Renal pelvis (tissue), 4 donors: ENCODE measurements around the gene IRF2. TPM values are rescaled to one million over a fixed set of nuclear protein-coding genes. Genes with fewer than 3 reads are reported as not detected.

ENCODE experiments used
- DNase-seq: peaks from one replicate; pipeline ENCODE4 v3.0.0-alpha.2; 2013
- polyA plus RNA-seq, 3 donors: library from polyadenylated mRNA; unstranded; fragments of 120-200 nt; gene quantifications; one replicate each; pipeline ENCODE4 v1.2.1, GENCODE V29; 2013; ENCODE audit not compliant: insufficient read length in 3 of 3

Gene IRF2
- polyA plus RNA-seq, 3 donors = 31.3 to 33.5 (median 33.1) TPM

DNA sequence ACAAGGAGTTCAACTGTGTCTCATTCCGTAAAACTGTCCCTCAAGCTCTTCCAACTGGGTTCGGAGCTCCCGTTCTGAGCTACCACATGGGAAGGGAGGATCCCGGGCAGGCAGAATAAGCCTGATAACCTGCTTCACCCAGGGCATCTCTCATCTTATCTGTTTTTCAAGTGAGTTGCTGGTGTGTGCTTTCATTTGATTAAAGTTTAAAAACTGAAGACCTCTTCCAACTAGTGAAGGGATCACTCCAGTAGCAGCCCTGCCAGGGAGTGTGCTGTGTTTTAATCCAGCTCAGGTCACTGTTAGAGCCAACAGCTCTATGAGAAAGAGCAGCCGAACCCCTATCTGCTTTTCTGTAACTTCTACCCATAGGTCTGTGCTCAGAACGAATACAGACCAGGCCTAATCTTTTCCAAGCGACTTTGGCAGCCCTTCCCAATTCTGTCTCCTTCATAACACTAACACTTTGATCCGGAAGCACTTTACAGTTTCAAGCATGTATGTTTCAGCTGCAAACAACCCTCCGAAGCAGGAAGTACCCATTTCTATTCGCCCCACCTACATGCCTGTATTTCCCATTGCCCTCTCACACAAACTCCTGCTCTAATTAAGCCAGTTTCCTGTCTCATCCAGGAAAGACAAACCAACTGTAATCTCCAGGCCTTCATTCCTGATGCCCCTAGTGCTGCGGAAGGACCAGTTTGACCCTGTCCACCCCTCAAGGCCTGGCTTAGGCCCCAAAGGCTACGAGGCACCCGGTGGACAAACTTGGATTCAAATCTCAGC is 60.9 kb downstream of the IRF2 start:
- DNase-seq = no peak

DNA sequence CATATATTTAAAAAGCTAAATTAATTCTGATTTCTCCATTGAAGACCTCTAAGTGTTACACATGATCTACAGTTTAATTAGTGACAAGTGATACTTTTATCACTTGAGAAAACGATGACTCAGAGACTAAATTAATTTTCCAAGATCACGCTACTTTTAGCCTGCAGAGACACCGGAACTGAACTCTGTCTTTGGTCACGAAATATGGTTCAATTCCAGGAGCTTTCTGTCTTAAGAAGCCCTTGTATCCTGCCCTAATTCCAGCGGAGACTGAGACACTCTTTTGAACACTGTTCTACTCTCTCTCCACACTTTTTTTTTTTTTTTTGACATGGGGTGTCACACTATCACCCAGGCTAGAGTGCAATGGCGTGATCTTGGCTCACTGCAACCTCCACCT is 63.6 kb downstream of the IRF2 start:
- DNase-seq = no peak

DNA sequence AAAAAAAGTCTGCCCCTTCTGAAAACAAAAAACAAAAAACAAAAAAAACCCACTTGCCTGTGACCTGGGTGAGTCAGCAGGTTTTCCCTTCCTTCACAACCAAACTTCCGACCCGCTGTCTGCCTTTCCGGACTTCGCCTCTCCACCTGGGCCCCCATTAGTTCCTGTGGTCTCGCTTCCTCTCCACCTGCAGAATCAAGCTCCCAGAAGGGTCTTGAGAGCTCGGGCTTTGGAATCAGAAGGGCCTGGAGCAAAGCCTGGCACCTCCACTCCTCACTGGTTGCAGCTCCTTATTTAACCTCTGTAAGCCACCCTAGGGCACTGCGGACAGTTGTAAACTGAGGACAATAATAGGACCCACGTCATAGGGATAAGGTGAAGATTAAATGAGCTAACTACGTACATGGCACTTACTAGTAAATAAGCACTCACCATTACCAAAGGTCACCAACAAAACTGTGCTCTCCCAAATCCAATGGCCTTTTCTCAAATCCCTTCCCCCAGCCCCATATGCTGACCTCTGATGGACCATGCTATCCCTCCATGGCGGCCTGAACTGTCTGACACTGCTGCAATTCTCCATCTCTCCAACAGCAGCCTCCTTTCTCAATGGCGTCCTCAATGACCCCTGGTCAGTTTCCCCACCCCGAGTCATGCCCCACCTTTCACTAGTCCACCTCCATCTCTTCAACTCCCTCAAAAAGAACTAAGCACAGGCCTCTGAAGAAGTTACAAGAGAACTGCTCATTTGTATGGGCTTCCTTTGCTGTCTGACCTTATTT is 64.2 kb downstream of the IRF2 start:
- no peak for DNase-seq

DNA sequence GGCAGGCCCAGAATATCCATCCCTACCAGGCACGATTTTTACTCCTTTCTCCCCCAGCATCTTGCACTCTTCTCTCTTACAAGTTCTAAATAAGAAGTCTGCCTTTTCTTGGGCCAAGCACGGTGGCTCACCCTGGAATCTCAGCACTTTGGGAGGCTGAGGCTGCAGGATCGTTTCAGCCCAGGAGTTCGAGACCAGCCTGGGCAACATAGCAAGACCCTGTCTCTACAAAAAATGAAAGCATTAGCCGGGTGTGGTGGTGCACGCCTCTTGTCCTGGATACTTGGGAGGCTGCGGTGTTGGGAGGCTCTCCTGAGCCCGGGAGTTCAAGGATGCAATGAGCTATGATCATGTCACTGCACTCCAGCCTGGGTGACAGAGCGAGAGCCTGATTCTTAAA is 64.8 kb downstream of the IRF2 start:
- no peak for DNase-seq

DNA sequence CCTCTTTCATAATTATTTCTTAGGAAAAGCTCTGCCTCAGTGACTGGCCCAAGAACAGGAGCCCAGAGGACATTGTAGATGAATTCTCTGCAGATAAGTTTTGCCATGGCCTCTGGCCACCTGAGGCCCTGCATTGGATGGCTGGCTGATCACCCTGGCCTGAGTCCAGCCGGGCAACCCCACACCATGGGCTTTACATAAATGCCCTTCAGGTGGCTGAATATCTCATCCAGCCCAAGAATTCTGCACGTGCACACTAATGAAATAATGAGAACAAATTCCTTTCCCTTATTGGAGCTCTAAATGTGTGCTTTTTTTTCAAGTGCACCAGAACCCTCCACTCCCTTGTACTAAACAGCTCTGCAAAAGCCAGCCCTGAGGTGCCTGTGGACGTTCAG is 65.7 kb downstream of the IRF2 start:
- no peak for DNase-seq

DNA sequence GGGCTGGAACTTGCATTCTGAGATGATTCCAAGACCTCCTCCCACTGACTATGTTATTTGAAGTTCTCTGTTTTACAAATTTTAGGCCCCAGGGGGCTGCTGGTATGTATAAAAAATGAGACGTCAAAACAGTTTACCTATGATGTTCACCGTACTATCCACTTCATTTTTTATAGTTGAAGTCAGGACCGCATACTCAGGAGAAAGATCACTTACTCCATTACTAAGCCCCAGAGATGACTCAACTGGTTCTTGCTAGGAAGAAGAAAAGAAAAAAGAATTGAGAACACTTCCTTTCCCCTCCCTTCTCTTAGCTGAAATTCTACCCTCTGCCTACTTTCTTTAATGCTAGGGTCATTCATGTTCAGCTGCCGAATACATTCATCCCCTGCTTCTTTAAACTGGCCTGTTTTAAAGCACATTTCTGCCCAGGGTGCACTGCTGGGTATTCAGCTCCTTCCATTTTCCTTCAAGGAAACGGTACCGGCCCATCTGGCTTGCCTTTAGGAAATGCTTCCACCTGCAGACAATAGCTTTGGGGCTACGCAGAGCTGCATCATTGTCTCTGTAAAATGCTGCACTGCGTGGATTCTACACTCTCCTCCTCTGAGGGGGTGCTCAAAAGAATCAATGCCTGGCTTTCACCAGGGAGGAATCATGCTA is 66.2 kb downstream of the IRF2 start:
- DNase-seq = no peak

DNA sequence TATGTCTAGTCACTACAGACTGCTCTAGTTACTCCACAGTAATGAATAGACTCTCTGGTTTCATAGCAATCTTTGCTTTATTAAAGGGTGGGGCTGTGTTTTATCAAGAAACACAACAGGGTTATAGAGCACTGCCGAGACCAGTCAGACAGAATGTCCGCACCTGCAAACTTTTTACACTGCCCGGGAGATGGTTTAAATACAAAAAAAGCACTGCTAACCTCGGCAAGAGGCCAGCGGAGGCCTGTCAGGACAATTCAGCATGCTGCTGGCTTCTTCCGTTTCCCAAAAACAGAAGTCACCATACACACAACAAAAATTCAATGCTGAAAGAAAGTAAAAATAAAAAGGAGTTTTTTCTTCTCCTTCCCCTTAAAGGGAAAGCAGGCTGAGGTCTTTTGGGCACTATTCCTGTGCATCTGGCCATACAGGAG is 67.4 kb downstream of the IRF2 start:
- no peak for DNase-seq

DNA sequence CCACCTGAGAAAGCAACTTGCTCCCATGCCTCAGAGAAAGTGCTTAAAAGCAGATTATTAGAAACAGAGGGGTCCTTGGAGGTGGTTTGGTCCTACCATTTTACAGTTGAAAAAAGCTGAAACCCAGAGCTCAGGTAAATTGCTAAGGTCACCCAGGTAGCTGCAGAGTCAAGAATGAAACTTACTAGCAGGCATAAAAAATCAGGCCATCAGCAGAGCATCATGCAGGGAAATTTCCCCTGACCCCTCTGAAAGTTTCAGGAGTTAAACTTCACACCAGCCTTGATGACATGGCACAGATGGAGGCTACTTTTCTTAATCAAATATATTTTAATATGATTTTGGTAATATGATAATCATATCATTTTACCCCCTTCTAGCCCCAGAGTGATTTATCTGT is 70.3 kb downstream of the IRF2 start:
- DNase-seq = no peak

DNA sequence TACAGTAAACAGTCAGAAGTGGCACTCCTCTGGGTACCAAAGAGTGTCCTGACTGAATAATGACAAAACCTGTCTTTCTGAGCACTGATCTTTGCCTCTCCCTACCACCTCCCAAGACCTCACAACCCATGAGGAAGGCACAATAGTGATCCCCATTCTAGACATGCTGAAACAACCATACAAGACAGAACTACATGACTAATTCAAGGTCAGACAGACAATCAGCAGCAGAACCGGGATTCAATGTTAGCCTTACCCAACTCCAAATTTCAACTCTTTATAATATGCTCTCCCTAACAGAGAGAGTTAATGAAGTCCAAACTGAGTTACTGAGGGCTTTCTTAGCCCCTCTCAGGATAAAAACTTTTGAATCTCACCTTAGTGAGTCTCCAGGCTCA is 71.0 kb downstream of the IRF2 start:
- DNase-seq = no peak

DNA sequence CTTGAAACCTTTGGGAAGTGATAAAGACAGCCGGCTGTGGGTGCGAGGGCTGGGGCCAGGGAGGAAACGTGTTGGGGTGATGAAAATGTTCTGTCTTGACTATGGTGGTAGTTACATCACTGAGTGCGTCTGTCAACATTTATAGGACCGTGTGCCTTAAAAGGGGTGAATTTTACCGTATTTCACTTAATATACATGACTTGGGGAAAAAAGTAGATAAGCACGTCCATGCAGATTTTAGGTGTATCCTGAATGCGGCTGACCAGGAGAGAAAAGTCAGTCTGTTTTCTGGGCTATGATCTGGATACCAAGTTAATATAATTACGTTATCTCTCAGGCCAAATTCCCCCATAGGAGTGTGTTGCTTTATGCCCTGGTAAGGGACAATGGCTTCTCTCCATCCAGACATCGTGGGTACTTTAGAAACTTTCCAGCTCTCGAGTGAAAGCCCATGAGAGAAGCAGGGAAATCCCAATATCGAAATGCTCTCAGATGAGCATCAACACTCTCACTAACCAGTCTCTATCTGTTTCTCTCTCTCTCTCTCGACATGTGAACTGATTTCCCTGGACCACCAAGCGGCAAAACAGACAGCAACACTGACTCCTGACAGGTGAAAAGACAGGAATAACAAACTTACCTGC is 71.5 kb downstream of the IRF2 start:
- no peak for DNase-seq

DNA sequence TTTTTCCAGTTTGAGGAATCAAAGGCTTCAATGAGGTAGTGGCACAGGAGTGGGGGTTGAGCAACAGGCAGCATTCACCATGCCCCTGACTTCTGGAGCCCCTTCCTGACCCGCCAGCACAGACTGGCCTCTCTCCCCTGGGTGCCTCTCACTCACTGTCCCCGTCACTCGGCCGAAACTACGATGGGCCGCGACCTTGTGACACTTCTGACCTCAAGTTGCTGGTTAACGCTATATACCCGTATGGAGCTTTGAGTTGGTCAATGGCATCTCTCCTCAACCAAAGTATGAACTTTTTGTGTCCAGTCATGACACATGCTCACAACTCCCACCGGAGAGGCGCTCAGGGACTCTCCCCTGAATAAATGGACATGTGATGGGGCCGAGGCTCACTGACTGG is 72.1 kb downstream of the IRF2 start:
- DNase-seq = no peak

DNA sequence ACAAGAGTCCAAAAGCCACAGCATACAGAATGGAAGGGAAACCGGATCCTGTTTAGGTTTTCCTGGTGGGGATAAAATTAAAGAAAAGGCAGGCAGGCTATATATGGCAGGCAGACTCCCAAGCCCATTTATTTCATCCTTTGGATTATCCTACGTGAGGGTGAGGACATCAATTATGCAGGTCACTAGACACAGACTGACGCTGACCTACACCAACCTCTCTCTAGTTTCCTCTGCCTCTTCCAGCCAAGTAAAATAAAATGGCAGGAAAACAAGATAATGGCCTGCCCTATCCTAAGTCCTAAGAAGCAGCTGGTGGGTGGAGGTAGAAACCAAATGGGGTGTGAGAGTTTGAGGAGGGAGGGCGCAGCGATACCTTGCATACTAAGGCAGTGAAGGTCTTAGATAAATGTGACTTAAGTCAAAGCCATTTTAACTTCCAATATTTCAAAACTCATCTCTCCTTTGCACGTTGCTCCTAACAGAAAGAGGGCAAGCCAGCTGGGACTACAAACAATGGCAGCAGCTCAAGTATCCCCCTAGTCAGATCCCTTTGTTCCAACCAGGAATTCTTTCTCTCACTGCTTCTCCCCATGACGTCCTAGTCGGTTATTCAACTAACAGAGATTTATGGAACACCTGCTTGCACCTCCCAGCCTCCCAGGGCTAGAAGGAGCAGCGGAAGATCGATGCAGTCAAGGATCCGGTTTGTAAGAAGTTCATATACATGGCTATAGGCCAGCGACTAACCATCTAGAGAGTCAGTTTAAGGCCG is 72.8 kb downstream of the IRF2 start:
- DNase-seq = no peak

DNA sequence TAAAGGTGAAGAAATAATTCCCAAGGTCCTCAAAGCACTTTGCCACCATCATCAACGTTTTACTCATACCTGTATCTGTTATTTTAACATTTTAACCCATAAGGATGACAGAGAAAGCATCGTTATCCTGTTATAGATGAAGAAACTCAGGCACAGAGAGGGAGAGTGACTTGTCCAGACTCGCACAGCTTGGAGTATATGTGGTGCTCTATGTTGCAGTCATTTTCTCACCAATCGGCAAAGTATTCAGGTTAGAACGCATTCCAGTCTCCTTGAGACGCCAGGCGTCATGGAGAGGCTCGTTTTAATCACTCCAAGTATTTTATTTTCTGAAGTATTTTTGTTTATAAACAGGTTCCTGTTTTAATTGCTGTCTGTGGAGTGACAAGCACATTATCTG is 73.5 kb downstream of the IRF2 start:
- no peak for DNase-seq

DNA sequence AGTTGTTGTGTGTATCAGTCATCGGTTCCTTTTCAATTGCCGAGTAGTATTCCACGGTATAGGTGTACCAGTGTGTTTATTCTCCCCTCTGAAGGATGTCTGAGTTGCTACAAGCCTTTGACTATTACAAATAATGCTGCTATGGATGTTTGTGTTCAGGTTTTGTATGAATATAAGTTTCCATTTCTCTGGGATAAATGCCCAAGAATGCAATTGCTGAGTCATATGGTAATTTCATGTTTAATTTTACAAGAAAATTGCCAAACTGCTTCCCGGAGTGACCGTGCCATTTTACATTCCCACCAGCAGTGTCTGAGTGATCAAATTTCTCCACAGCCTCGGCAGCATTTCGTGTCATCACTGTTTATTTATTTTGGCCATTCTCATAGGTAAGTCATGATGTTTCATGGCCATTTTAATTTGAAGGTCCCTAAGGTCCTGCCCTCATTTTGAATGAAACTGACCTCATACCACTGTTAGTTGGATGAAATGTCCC is 73.9 kb downstream of the IRF2 start:
- no peak for DNase-seq

DNA sequence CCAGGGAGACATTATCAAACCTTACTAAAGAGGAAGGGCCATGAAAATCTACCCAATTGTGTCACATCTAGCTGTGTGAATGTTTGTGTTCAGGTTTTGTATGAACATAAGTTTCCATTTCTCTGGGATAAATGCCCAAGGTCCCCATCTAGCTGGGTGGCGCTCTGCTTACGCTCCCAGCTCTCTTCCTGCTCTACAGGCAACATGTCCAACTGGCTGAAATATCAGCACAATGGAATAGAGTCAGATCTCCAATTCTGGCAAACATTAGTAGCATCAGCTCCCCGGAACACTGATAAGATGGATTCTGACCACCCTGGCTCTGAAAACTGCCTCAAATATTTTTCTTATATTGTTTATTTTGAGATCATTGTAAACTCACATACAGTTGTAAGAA is 74.8 kb downstream of the IRF2 start:
- DNase-seq = no peak

DNA sequence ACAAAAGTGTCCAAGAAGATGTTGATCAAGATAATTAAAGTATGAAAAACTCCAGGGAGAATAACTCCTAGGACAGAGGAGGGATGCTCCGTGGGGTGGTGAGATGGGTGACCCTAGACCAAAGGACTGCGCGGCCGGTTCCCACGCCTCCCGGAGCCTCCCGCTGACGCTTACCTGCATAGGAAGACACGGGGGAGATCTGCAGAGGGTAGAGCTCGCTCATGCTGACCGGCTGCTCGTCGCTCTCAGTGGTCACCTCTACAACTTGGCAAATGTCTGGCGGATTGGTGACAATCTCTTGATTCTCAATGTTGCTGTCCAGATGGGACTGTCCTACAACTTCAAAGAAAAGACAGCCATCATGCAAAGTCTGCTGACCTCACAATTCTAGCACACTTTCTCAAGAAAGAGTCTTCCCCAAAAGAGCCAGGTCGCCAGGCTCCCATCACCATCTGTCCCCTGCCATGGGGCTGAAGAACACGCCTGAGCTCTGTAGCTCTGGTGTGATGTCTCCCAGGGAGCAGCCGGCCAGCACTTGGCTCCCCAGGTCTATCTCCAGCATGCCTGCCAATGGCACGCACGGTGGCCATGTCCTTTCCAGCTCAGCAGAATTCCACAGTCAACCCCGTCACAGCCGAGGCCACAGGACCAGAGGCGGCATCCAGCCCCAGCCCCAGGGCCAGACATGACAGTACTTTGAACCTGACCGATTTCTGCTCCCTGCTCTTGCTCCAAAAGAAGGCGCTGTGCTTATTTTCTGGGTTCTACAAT is 75.4 kb downstream of the IRF2 start:
- no peak for DNase-seq

DNA sequence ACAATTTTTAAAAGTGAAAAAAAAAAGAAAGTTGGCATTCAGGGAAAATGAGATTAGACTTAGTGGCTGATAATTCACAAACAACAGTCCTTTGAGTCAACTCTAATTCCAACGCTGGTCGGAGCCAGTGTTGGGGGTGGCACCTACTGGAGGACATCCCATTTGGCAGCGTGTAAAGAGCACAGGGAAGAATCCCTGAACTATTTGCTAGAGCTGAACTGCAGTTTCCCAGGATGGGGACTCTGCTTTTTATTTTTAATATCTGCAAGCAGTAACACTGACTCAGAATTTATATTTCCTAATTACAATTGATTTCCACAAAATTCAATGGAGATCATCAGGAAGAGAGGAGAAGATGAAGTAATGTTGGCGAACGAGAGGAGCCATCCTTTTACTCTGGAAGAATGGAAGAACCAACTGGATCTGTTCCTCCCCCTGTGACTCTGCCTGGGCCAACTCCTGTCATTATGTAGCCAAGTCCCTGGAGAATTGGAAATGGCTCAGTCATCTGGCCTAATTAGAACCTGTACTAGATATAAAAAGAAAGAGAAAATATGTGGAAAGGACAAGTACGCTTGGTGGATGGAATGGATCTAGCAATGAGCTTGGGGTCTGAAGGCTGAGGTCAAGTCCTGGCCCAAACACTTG is 76.7 kb downstream of the IRF2 start:
- DNase-seq = no peak

DNA sequence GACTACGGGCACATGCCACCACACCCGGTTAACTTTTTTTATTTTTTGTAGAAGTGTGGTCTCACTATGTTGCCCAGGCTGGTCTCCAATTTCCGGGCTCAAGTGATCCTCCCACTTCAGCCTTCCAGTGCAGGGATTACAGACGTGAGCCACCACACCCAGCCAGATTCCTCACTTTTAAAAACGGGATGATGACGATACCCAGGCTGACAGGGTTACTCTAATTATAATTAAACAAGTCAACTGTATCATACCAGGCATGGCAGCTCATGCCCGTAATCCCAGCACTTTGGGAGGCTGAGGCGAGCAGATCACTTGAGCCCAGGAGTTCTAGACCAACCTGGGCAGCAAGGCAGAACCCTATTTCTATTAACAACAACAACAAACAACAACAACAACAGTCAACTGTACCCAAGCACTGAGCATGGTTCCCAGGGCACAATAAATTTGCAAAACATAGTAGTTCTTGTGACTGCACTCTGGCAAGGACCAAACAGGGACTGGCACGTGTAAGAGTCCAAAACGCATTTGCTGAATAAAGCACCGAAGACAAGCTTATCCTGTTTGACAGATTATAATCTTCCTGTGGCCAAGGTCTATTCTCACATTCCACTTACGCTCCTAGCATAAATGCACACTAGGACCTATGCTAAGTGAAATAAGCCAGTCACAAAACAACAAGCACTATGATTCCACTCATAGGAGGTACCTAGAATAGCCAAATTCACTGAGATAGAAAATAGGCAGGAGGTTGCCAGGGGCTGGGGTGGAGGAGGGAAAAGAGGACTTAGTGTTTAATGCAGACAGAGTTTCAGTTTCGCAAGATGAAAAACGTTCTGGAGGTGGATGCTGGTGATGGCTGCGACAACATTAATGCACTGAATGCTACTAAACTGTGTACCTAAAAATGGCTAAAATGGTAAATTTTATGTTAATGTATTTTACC is 77.5 kb downstream of the IRF2 start:
- no peak for DNase-seq

DNA sequence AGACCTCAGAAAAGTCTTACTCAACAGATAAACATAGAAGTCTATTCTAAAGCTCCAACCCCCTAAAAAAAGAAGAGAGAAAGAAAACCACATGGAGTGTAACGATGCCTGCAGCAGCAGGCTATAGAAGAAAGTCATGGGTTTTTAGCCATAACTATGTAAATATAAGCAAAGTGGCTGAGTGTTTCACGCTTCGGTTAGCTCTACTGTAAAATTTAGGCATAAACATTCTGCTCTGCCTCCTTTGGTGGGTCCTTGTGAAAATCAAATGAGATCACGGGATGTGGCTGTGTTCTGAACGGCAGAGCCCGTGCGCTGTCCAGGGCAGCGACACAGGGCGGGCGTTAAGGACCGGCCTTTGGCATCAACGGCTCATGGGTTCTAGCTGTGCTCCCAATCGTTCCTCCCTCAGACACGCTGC is 78.4 kb downstream of the IRF2 start:
- DNase-seq = no peak
